Measurements from ENCODE around the gene NACA. TPM values are rescaled to one million over a fixed set of nuclear protein-coding genes. Genes with fewer than 3 reads are reported as not detected.
"Not testable (repeated sequence)": the region's sequence is repeated elsewhere in the genome, so short reads cannot be mapped to it uniquely, and the experiment has no call there.

NACA gene
- total RNA-seq, 2 experiments from 2014 or later, result 1,441 to 1,479 TPM

DNA sequence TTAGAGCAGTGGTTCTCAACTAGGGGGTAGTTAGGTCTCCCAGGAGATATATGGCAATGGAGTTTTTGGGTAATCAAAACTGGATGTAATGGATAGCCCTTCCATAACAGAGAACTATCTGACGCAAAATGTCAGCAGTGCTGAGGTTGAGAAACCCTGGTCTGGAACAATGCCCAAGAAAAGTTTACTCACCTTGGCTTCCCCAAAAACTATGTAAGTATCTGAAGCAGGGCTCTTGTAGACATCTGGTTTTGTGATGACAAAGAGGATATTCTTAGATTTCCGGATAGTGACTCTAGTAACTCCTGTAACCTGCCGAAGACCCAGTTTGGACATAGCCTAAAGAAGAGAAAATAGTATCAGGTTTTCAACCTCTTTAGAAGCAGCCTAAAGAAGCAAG lies 11.8 kb downstream of the NACA start:
- TF ChIP-seq, protein P1, sequence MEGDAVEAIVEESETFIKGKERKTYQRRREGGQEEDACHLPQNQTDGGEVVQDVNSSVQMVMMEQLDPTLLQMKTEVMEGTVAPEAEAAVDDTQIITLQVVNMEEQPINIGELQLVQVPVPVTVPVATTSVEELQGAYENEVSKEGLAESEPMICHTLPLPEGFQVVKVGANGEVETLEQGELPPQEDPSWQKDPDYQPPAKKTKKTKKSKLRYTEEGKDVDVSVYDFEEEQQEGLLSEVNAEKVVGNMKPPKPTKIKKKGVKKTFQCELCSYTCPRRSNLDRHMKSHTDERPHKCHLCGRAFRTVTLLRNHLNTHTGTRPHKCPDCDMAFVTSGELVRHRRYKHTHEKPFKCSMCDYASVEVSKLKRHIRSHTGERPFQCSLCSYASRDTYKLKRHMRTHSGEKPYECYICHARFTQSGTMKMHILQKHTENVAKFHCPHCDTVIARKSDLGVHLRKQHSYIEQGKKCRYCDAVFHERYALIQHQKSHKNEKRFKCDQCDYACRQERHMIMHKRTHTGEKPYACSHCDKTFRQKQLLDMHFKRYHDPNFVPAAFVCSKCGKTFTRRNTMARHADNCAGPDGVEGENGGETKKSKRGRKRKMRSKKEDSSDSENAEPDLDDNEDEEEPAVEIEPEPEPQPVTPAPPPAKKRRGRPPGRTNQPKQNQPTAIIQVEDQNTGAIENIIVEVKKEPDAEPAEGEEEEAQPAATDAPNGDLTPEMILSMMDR (IDR thresholded peaks at IDR 0.05), result no peak
- H3K4me1 Mint-ChIP-seq (ENCODE audit: low read depth), result peaks cover 25% of the 10 kb centered on the region
- peaks cover 59% of the 10 kb centered on the region for H3K36me3 Mint-ChIP-seq (ENCODE audit: low read depth)
- intact Hi-C loops (cut with DNase I, micrococcal nuclease), result no loop called here
- Histone ChIP-seq H3K27me3 (ENCODE audit: control insufficient read depth in 1 of 2, insufficient read depth in 2 of 2, low read length in 2 of 2) (no peaks in the 10 kb centered on the region), H3K36me3 (ENCODE audit: insufficient read depth, low read length) (peaks cover 58% of the 10 kb centered on the region), H3K9me3 (ENCODE audit: control insufficient read depth in 1 of 2, insufficient read depth in 1 of 2, low read length in 2 of 2) (no peaks in the 10 kb centered on the region), H3K27ac (ENCODE audit: low read depth in 1 of 2, low read length in 2 of 2) (no peak overlapping the region), H3K4me3 (ENCODE audit: low read length) (no peak overlapping the region), H3K4me1 (ENCODE audit: insufficient read depth, low read length) (peaks cover 22% of the 10 kb centered on the region)
- no peaks in the 10 kb centered on the region for H3K27me3 Mint-ChIP-seq
- ATAC-seq (ENCODE audit: poor library complexity), result no peak
- no peaks in the 10 kb centered on the region for H3K9me3 Mint-ChIP-seq
- ChIA-PET POLR2A (no interaction called here), CTCF (no interaction called here)
- DNase-seq, result no peak
- H3K27ac Mint-ChIP-seq, result no peak overlapping the region
- H3K4me3 Mint-ChIP-seq, result no peak overlapping the region

DNA sequence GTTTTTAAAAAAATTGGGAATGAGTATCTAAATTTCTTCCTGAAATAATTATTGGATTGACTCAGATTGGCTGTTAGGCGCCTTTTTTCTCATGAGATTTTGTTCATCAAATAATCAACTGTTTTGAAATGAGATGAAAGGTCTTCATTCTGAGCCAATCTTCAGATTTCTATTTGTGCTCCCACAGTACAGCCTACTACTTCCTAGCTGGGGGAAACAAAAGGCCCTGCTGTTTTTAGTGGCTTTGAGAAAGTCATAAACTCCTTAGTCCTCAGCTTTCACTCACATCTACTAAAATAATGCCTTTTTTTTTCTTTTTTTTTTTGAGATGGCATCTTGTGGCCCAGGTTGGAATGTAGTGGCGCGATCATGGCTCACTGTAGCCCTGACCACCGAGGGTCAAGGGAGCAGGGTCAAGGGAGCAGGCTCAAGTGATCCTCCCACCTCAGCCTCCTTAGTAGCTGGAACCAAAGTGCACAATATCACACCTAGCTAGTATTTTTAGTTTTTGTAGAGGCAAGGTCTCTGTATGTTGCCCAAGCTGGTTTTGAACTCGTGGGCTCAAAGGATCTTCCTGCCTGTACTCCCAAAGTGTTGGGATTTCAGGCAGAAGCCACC lies 15.2 kb downstream of the NACA start:
- ChIA-PET CTCF (no interaction called here), POLR2A (interaction anchor here (0.6 to 1.4 kb wide), 4 partner anchors 15 to 98 kb away, joined by 3 to 5 read pairs (median 3); partner anchors contain the start of genes NACA and PTGES3)
- ATAC-seq (ENCODE audit: poor library complexity) (no peak), DNase-seq (no peak)
- no peaks in the 10 kb centered on the region for H3K9me3 Mint-ChIP-seq
- H3K4me1 Mint-ChIP-seq (ENCODE audit: low read depth), result peaks cover 6% of the 10 kb centered on the region
- peak overlapping the region; percentile 39 for H3K27ac Mint-ChIP-seq
- intact Hi-C loops (cut with DNase I, micrococcal nuclease), result no loop called here
- H3K9me3 ChIP-seq (ENCODE audit: control insufficient read depth in 1 of 2, insufficient read depth in 1 of 2, low read length in 2 of 2), result no peaks in the 10 kb centered on the region
- TF ChIP-seq, protein P1 (IDR thresholded peaks at IDR 0.05), result no peak
- H3K27ac ChIP-seq (ENCODE audit: low read depth in 1 of 2, low read length in 2 of 2), result no peak overlapping the region
- H3K4me3 ChIP-seq (ENCODE audit: low read length), result no peak overlapping the region
- peaks cover 35% of the 10 kb centered on the region for H3K36me3 Mint-ChIP-seq (ENCODE audit: low read depth)
- H3K4me1 ChIP-seq (ENCODE audit: insufficient read depth, low read length), result no peaks in the 10 kb centered on the region
- H3K27me3 ChIP-seq (ENCODE audit: control insufficient read depth in 1 of 2, insufficient read depth in 2 of 2, low read length in 2 of 2), result no peaks in the 10 kb centered on the region
- no peak overlapping the region for H3K4me3 Mint-ChIP-seq
- H3K27me3 Mint-ChIP-seq, result no peaks in the 10 kb centered on the region
- H3K36me3 ChIP-seq (ENCODE audit: insufficient read depth, low read length), result peaks cover 35% of the 10 kb centered on the region

DNA sequence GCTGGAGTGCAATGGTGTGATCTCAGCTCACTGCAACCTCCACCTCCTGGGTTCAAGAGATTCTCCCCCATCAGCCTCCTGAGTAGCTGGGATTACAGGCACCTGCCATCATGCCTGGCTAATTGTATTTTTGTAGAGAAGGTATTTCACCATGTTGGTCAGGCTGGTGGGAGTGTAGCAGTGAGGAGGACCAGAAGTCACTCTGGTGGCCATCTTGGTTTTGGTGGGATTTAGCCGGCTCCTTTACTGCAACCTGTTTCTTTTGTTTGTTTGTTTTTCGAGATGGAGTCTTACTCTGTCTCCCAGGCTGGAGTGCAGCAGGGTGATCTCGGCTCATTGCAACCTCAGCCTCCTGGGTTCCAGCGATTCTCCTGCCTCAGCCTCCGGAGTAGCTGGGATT lies 20.6 kb downstream of the NACA start:
- intact Hi-C loops (cut with DNase I, micrococcal nuclease); H3K27me3 ChIP-seq (ENCODE audit: control insufficient read depth in 1 of 2, insufficient read depth in 2 of 2, low read length in 2 of 2); H3K4me3 Mint-ChIP-seq; ATAC-seq (ENCODE audit: poor library complexity); H3K36me3 Mint-ChIP-seq (ENCODE audit: low read depth); H3K4me1 ChIP-seq (ENCODE audit: insufficient read depth, low read length); H3K36me3 ChIP-seq (ENCODE audit: insufficient read depth, low read length); H3K27ac Mint-ChIP-seq; H3K9me3 Mint-ChIP-seq; DNase-seq; H3K27me3 Mint-ChIP-seq; H3K4me1 Mint-ChIP-seq (ENCODE audit: low read depth); CTCF ChIA-PET; H3K4me3 ChIP-seq (ENCODE audit: low read length); H3K9me3 ChIP-seq (ENCODE audit: control insufficient read depth in 1 of 2, insufficient read depth in 1 of 2, low read length in 2 of 2); H3K27ac ChIP-seq (ENCODE audit: low read depth in 1 of 2, low read length in 2 of 2): not testable (repeated sequence)
- POLR2A ChIA-PET, result interaction anchor here (0.6 to 1.0 kb wide), 2 partner anchors 16 to 40 kb away, joined by 4 to 5 read pairs; partner anchors contain the start of gene PTGES3

Data from CD4-positive, alpha-beta T cell (primary cell).